HCT116 (cell line): ENCODE measurements around the gene CADPS.

ENCODE experiments used
- CTCF ChIP-seq, 3 experiments: fragments of 200-600 bp in 1 of 3; sonication (generic) in 1 of 3; IDR thresholded peaks in 2 of 3; conservative IDR thresholded peaks in 1 of 3; 2 replicates each; pipeline ENCODE4 v1.5.1; 2012 to 2017; ENCODE audit warnings: low read depth in 2 of 3, low read length in 2 of 3, antibody characterized with exemption in 1 of 3, borderline replicate concordance in 1 of 3, control low read depth in 1 of 3, mild to moderate bottlenecking in 1 of 3, mixed read lengths in 1 of 3, mixed run types in 1 of 3, moderate library complexity in 1 of 3; ENCODE audit not compliant: insufficient read depth in 1 of 3
- MAX ChIP-seq: IDR thresholded peaks from 2 replicates; pipeline ENCODE4 v1.6.1; 2012
- ZFX ChIP-seq: fragments of 450-650 bp; IDR thresholded peaks from 2 replicates; pipeline ENCODE4 v1.6.1; 2017

GRCh38 chr3:62805106-62805505 lies 70.1 kb downstream of the CADPS start:
- no peak for TF ChIP-seq CTCF (IDR thresholded peaks at IDR 0.05 in 2 of 3, conservative IDR thresholded peaks at IDR 0.05 in 1 of 3; ENCODE audit: borderline replicate concordance in 1 of 3, insufficient read depth in 1 of 3, low read depth in 2 of 3, low read length in 2 of 3)
- no peak for TF ChIP-seq ZFX
- TF ChIP-seq MAX = no peak
